HEK293 (cell line): Measurements from ENCODE around the gene AMER1.

Experiments
- ATF2 ChIP-seq: fragments of 450-650 bp; formaldehyde crosslinking; IDR thresholded peaks from 2 replicates; pipeline ENCODE4 v1.5.1; 2016; ENCODE audit warnings: missing biosample characterization, missing genetic modification characterization, low read depth
- CTCF ChIP-seq: fragments of 450-650 bp; formaldehyde crosslinking; IDR thresholded peaks from 2 replicates; pipeline ENCODE4 v1.5.1; 2016; ENCODE audit warnings: missing biosample characterization, missing genetic modification characterization
- SP2 ChIP-seq: fragments of 450-650 bp; formaldehyde crosslinking; IDR thresholded peaks from 2 replicates; pipeline ENCODE4 v1.5.1; 2016; ENCODE audit warnings: missing biosample characterization, missing genetic modification characterization
- TRIM28 ChIP-seq: IDR thresholded peaks from 2 replicates; pipeline ENCODE4 v1.6.1; 2011; ENCODE audit warnings: low read length, control low read depth, borderline replicate concordance
- ZBTB26 ChIP-seq: fragments of 450-650 bp; formaldehyde crosslinking; optimal IDR thresholded peaks from 2 replicates; pipeline ENCODE3; 2016; ENCODE audit warnings: missing biosample characterization, mild to moderate bottlenecking, missing genetic modification characterization
- ZNF521 ChIP-seq: fragments of 450-650 bp; formaldehyde crosslinking; IDR thresholded peaks from 2 replicates; pipeline ENCODE4 v1.5.1; 2017; ENCODE audit warnings: missing biosample characterization, mild to moderate bottlenecking, missing genetic modification characterization
- ZNF561 ChIP-seq: fragments of 450-650 bp; IDR thresholded peaks from 2 replicates; pipeline ENCODE4 v1.5.1; 2018; ENCODE audit warnings: missing biosample characterization, missing genetic modification characterization, borderline replicate concordance
- ZNF664 ChIP-seq: fragments of 450-650 bp; formaldehyde crosslinking; IDR thresholded peaks from 2 replicates; pipeline ENCODE4 v1.5.1; 2016; ENCODE audit warnings: missing biosample characterization, missing genetic modification characterization
- ZNF791 ChIP-seq: fragments of 450-650 bp; formaldehyde crosslinking; IDR thresholded peaks from 2 replicates; pipeline ENCODE4 v1.5.1; 2016; ENCODE audit warnings: missing biosample characterization, missing genetic modification characterization

GRCh38 chrX:64191281-64192010 is 14.1 kb downstream of the AMER1 start:
- TF ChIP-seq TRIM28, result no peak
- TF ChIP-seq ZNF521, result no peak
- TF ChIP-seq CTCF (tag by site-specific recombination), result no peak
- TF ChIP-seq SP2 (tag by site-specific recombination), result no peak
- TF ChIP-seq ZBTB26 (tag by site-specific recombination), result no peak
- TF ChIP-seq ZNF664, result no peak
- no peak for TF ChIP-seq ZNF791 (tag by site-specific recombination)
- TF ChIP-seq ZNF561 (tag by site-specific recombination), result no peak
- TF ChIP-seq ATF2 (tag by site-specific recombination), result no peak
